Astrocyte (in vitro differentiated cells and primary cell): ENCODE data around the gene MOV10L1. TPM values are rescaled to one million over a fixed set of nuclear protein-coding genes. Genes with fewer than 3 reads are reported as not detected.

Experiments used
- DNase-seq: peaks from one replicate; pipeline ENCODE4 v3.0.0-alpha.2; 2010; ENCODE audit warnings: low read depth
- FAIRE-seq: peaks from 2 replicates; lab custom pipeline; 2011; peaks lifted over from hg19 to GRCh38; lab: Jason Lieb, UNC
- H2AFZ ChIP-seq: 2 replicates; pipeline ENCODE4 v1.6.0; 2012; ENCODE audit warnings: low read depth, low read length, inconsistent platforms
- H3K27ac ChIP-seq: 2 replicates; pipeline ENCODE4 v1.5.1; 2011; ENCODE audit warnings: low read depth, low read length, inconsistent platforms
- H3K27me3 ChIP-seq: 2 replicates; pipeline ENCODE4 v1.6.0; 2011; ENCODE audit warnings: low read length, inconsistent platforms; ENCODE audit not compliant: insufficient read depth
- H3K36me3 ChIP-seq: 2 replicates; pipeline ENCODE4 v1.5.1; 2011; ENCODE audit warnings: low read length, inconsistent platforms; ENCODE audit not compliant: insufficient read depth
- H3K4me1 ChIP-seq: 2 replicates; pipeline ENCODE4 v1.5.1; 2011; ENCODE audit warnings: low read length, inconsistent platforms; ENCODE audit not compliant: insufficient read depth
- H3K4me2 ChIP-seq: 2 replicates; pipeline ENCODE4 v1.6.0; 2012; ENCODE audit warnings: low read length, inconsistent platforms
- H3K4me3 ChIP-seq: 2 replicates; pipeline ENCODE4 v1.5.1; 2011; ENCODE audit warnings: low read depth, mild to moderate bottlenecking, low read length, inconsistent platforms; ENCODE audit not compliant: insufficient read depth
- H3K79me2 ChIP-seq: 2 replicates; pipeline ENCODE4 v1.6.0; 2012; ENCODE audit warnings: mild to moderate bottlenecking, low read length, inconsistent platforms; ENCODE audit not compliant: insufficient read depth
- H3K9ac ChIP-seq: 2 replicates; pipeline ENCODE4 v1.6.0; 2012; ENCODE audit warnings: mild to moderate bottlenecking, low read length, inconsistent platforms
- H3K9me3 ChIP-seq: 2 replicates; pipeline ENCODE4 v1.5.1; 2012; ENCODE audit warnings: low read depth, mild to moderate bottlenecking, low read length, inconsistent platforms; ENCODE audit not compliant: insufficient read depth
- H4K20me1 ChIP-seq: 2 replicates; pipeline ENCODE4 v1.6.0; 2012; ENCODE audit warnings: low read length, inconsistent platforms; ENCODE audit not compliant: insufficient read depth
- H3K27ac Mint-ChIP-seq: one replicate; pipeline ENCODE4 v1.8.0; 2021; ENCODE audit warnings: mild to moderate bottlenecking, mixed read lengths; ENCODE audit not compliant: unreplicated experiment
- H3K27me3 Mint-ChIP-seq: one replicate; pipeline ENCODE4 v1.8.0; 2021; ENCODE audit warnings: low read depth, mixed read lengths; ENCODE audit not compliant: unreplicated experiment
- H3K36me3 Mint-ChIP-seq: one replicate; pipeline ENCODE4 v1.8.0; 2021; ENCODE audit warnings: low read depth, mixed read lengths; ENCODE audit not compliant: unreplicated experiment
- H3K4me1 Mint-ChIP-seq: one replicate; pipeline ENCODE4 v1.8.0; 2021; ENCODE audit warnings: low read depth, mixed read lengths; ENCODE audit not compliant: unreplicated experiment
- H3K4me3 Mint-ChIP-seq: one replicate; pipeline ENCODE4 v1.8.0; 2021; ENCODE audit warnings: mild to moderate bottlenecking, moderate library complexity, mixed read lengths; ENCODE audit not compliant: unreplicated experiment
- H3K9me3 Mint-ChIP-seq: one replicate; pipeline ENCODE4 v1.8.0; 2021; ENCODE audit warnings: mild to moderate bottlenecking, mixed read lengths; ENCODE audit not compliant: unreplicated experiment
- CTCF ChIP-seq: IDR thresholded peaks from 2 replicates; pipeline ENCODE4 v1.5.1; 2011; ENCODE audit warnings: low read depth, mild to moderate bottlenecking, inconsistent platforms, low read length, moderate library complexity; ENCODE audit not compliant: insufficient read depth
- EZH2 ChIP-seq: IDR thresholded peaks from 2 replicates; pipeline ENCODE4 v1.6.1; 2012; ENCODE audit warnings: mild to moderate bottlenecking, low read length, inconsistent platforms; ENCODE audit not compliant: insufficient read depth
- total RNA-seq: library from RNA; stranded (reverse); gene quantifications from 2 replicates; pipeline ENCODE4 v1.2.1, GENCODE V29; 2021

Gene MOV10L1
- total RNA-seq, 1 donor from 2014 or later = 0.61 TPM

GRCh38 chr22:50178871-50179869 is 89.4 kb downstream of the MOV10L1 start:
- no peak overlapping the region for H3K4me3 ChIP-seq
- H3K36me3 Mint-ChIP-seq = peaks cover 2% of the 10 kb centered on the region

GRCh38 chr22:50179937-50180726 is 90.3 kb downstream of the MOV10L1 start:
- FAIRE-seq (no peak), DNase-seq (no peak)
- H3K4me3 Mint-ChIP-seq = no peak overlapping the region
- Histone ChIP-seq H3K36me3 (no peaks in the 10 kb centered on the region), H3K4me1 (peaks cover 3% of the 10 kb centered on the region), H3K4me3 (no peak overlapping the region), H3K79me2 (no peaks in the 10 kb centered on the region), H3K27ac (no peak overlapping the region), H3K9ac (no peak overlapping the region), H4K20me1 (no peaks in the 10 kb centered on the region), H3K27me3 (no peaks in the 10 kb centered on the region), H3K9me3 (no peaks in the 10 kb centered on the region), H2AFZ (no peak overlapping the region), H3K4me2 (no peak overlapping the region)
- H3K27ac Mint-ChIP-seq = no peak overlapping the region
- TF ChIP-seq EZH2 (no peak), CTCF (no peak)
- H3K36me3 Mint-ChIP-seq = peaks cover 2% of the 10 kb centered on the region
- H3K4me1 Mint-ChIP-seq = no peaks in the 10 kb centered on the region
- H3K9me3 Mint-ChIP-seq = no peaks in the 10 kb centered on the region
- peaks cover 10% of the 10 kb centered on the region for H3K27me3 Mint-ChIP-seq

More at GRCh38 chr22:50178871-50179869, 89.4 kb downstream of the MOV10L1 start:
- Histone ChIP-seq H2AFZ (no peak overlapping the region), H3K36me3 (no peaks in the 10 kb centered on the region), H3K9me3 (no peaks in the 10 kb centered on the region), H3K9ac (no peak overlapping the region), H4K20me1 (no peaks in the 10 kb centered on the region), H3K4me1 (no peaks in the 10 kb centered on the region), H3K27me3 (no peaks in the 10 kb centered on the region), H3K79me2 (no peaks in the 10 kb centered on the region), H3K27ac (no peak overlapping the region), H3K4me2 (no peak overlapping the region)
- no peak for DNase-seq
- Mint-ChIP-seq H3K9me3 (no peaks in the 10 kb centered on the region), H3K4me1 (no peaks in the 10 kb centered on the region), H3K27me3 (peaks cover 10% of the 10 kb centered on the region), H3K27ac (no peak overlapping the region), H3K4me3 (no peak overlapping the region)
- TF ChIP-seq CTCF = no peak
- no peak for FAIRE-seq
